K562 treated with DMSO at 1 percent for 4 hours (cell line): ENCODE results near the gene RAB3D. TPM values are rescaled to one million over a fixed set of nuclear protein-coding genes. Genes with fewer than 3 reads are reported as not detected.

Experiments
- total RNA-seq: library from RNA; unstranded; fragments of 300-600 nt; gene quantifications from 2 replicates; pipeline ENCODE4 v1.2.3, GENCODE V29; 2022; ENCODE audit not compliant: insufficient read depth

The RAB3D gene, protein sequence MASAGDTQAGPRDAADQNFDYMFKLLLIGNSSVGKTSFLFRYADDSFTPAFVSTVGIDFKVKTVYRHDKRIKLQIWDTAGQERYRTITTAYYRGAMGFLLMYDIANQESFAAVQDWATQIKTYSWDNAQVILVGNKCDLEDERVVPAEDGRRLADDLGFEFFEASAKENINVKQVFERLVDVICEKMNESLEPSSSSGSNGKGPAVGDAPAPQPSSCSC
- total RNA-seq: 1.4 and 3.0 TPM in 2 replicates

DNA sequence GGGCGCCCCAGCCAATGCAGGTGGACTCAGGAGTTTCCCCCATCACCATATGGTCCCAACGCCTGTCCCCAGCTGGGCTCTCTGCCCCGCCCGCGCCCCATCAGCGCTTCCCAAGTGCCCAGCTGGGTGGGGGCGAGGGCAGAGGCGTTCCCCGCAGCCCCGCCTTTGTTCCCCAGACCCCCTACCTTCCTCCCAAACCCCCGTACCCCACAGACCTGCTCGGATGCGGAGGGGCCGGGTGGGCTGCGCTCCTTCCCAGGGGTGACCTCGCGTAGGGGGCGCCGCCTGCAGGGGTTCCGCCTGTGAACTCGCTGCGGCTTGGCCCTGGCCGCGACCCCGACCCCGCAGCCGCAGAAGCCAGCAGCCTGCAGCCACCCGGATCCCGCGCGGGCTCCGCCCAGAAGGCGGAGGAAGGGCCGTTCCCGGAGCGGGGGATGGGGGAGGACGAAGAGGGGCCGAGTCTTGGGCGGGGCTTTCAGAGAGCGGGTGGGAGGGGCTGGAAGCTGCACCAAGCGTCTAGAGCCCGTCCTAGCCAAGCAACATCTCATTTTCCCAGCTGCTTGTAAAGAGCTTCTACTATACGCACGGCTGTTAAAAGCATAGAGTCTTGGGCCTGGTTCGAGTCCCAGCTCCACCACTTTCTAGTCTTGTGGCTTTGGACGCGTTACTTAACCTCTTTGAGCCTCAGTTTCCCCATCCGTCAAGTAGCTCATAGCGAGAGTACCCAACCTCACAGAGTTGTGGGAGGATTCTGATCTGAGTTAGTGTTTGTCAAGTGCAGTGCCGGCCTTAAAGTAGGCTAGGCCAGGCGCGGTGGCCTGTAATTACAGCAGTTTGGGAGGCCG is at the start of gene RAB3D:
Gene RAB3D (minus strand): TSS at position 404 of the 845 bp plus-strand sequence. CDS start 2,258 bp downstream, outside the sequence.

DNA sequence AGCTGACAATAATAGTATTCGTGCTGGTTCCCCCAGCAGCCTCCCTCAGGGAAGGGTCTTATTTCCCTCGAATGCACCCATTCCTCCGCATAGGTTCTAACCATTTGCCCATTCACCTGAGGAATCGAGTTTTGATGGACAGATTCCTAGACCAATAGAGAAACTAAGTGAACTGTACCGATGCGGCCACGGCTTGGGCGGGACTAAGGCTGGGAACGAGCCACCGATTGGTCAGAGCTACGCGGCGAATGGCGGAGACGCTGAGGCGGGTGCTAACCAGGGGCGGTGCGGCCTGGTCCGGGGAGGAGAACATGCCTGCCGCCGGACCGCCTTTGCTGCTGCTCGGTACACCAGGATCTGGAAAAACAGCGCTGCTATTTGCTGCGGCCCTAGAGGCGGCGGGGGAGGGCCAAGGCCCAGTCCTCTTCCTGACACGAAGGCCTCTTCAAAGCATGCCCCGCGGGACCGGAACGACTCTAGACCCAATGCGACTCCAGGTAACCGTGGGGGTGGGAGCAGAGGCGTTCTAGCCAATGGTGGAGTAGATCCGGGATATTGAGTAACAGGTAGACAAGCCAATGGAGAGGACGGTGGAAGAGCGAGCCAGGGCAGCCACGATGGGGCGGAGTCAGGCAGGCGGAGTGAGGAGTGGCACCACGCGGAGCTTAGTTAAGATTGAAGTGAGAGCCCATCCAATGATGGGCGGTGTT is 35.1 kb upstream of the RAB3D start, which contains the start of gene SWSAP1:
Gene SWSAP1 (plus strand): TSS at position 234 of the 710 bp plus-strand sequence. CDS start 15 bp downstream, at position 249.

DNA sequence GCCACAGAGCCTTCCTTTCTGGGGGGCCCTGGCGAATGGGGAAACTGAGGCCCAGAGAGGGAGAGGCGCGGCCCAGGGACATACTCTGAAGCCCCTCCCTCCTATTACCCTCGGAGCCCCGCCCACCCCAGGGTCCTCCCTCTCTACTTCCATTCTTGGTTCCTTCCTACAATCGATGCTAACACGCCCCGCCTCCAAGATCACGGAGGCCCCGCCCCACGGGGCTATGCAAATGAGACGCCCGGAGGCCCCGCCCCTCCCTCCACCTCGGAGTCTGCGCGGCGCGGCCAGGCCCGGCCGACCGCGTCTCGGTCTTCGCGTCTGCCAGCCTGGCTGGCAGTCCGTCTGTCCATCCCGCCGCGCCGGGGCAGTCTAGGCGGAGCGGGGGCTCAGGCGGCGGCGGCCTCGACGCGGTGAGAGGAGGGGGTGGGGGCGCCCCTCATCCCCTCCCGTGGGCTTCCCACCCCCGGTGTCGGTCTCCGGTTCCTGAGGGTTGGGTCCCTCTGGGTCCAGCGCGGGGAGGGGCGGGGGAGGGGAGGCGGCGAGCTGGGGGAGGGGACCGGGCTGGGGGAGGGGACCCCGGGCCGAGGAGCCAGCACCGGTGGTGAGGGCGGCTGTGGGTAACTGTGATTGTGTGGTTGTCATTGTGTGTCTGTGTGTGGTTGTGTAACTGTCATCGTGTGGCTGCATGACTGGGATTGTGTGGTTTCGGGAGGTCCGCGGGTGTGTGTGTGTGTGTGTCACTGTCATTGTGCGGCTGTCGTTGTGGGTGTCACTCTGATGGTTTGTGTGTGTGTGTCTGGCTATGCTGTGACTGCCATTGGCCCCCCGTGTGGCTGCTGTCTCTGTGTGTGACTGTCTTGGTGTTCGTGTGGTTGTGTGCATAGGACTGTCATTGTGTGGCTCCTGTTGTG is 16.0 kb upstream of the RAB3D start, which contains the start of gene PLPPR2:
Gene PLPPR2 (plus strand): TSS at position 273 of the 914 bp plus-strand sequence. CDS start 2,242 bp downstream, outside the sequence.

DNA sequence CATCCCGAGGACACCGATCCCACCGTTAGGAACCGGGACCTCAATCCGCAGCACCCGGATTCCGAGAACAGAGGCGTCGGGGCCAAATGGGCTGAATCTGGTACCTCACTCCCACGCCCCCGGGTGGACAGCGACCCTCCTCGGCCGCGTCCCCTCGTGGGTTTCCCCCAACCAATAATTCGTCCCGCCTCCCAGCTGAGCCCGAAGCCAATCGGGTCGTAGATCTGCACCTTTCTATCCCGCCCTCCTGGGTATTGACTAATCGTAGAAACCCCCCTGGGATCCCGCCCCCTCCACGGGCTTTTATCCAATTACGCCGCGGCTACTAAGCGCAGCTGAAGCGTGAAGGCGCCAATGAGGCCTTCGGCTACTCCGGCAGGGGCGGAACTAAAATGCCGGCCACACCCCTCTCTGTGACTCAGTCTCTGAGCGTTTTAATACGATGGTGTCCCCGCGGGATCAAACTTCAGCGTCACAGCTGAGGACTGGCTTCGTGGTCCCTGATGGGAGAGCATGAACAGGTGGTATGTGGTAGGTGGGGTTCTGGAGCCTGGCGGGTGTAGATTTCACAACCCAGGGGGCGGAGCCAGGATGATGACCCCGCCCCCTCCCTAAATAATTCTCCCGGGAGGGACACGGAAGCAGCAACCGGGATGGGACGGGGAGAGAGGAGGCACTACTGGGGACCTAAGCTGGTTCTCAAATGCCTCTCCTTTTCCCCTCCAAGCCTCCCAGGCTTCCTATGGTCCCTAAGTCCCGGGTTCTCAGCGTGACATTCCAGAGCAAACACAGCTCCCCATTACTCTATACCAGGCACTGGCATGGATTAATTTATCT is 6.9 kb upstream of the RAB3D start, which contains the start of the genes CCDC159 and TMEM205:
Gene CCDC159 (plus strand): TSS at position 416 of the 837 bp plus-strand sequence. CDS start 88 bp downstream, at position 504.
Gene TMEM205 (minus strand): TSS at position 165 of the 837 bp plus-strand sequence. CDS start 649 bp downstream, outside the sequence.

DNA sequence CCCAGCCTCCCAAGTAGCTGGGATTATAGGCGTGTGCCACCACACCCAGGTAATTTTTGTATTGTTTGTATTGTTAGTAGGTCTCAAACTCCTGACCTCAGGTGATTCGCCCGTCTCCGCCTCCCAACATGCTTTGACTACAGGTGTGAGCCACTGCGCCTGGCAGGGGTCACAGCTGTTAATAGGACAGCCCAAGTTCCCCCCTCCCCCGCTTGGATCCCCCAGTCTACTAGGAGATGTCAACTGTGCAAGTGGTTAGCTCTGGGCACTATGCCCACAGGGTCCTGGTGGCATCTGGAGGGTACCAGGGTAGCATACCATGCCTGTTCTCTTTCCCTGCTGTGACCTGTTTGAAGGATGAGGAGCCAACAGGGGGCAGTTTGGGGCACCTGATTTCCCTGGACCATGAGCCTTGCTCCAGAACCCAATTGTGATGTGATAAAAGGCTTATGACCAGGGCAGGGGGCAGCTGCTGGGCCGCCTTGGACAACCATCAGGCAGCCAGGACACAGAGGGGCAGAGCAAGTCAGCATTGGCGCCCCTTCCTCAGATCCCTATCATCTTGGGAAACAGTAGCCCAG is 43.7 kb downstream of the RAB3D start, which contains the start of gene TSPAN16:
Gene TSPAN16 (plus strand): TSS at position 496 of the 581 bp plus-strand sequence. CDS start 138 bp downstream, outside the sequence.

Other genes with a start within 250 kb of the RAB3D start
- gene SPC24, start 183.9 kb downstream of the RAB3D start, total RNA-seq: 14.9 and 16.9 TPM in 2 replicates
- 28.2 and 42.4 TPM in 2 replicates for gene KANK2, start 142.1 kb downstream of the RAB3D start, total RNA-seq
- gene ANGPTL8, start 100.0 kb downstream of the RAB3D start, total RNA-seq: not detected in 2 replicates
- 7.9 and 11.3 TPM in 2 replicates for gene DOCK6, start 77.1 kb downstream of the RAB3D start, total RNA-seq
- gene TSPAN16, start 43.5 kb downstream of the RAB3D start, total RNA-seq: not detected in 2 replicates
- gene TMEM205, start 6.6 kb upstream of the RAB3D start, total RNA-seq: 49.9 and 65.9 TPM in 2 replicates
- gene CCDC159, start 6.9 kb upstream of the RAB3D start, total RNA-seq: 5.7 and 8.9 TPM in 2 replicates
- gene PLPPR2, start 15.8 kb upstream of the RAB3D start, total RNA-seq: 25.5 and 33.4 TPM in 2 replicates
- 2.2 and 2.7 TPM in 2 replicates for gene SWSAP1, start 35.0 kb upstream of the RAB3D start, total RNA-seq
- gene EPOR, start 44.7 kb upstream of the RAB3D start, total RNA-seq: 7.4 and 8.7 TPM in 2 replicates
- 1.1 and 1.6 TPM in 2 replicates for gene RGL3, start 79.7 kb upstream of the RAB3D start, total RNA-seq
- not detected in 2 replicates for gene ODAD3, start 95.5 kb upstream of the RAB3D start, total RNA-seq
- gene PRKCSH, start 96.0 kb upstream of the RAB3D start, total RNA-seq: 335 and 345 TPM in 2 replicates
- gene ELAVL3, start 141.4 kb upstream of the RAB3D start, total RNA-seq: not detected in 2 replicates
- gene ZNF653, start 166.2 kb upstream of the RAB3D start, total RNA-seq: 8.6 and 10.1 TPM in 2 replicates
- gene ECSIT, start 189.5 kb upstream of the RAB3D start, total RNA-seq: 51.6 and 62.6 TPM in 2 replicates
- 8.6 and 11.5 TPM in 2 replicates for gene CNN1, start 199.2 kb upstream of the RAB3D start, total RNA-seq
- gene ELOF1, start 219.6 kb upstream of the RAB3D start, total RNA-seq: 119 and 127 TPM in 2 replicates
- gene ACP5, start 238.0 kb upstream of the RAB3D start, total RNA-seq: 117 and 159 TPM in 2 replicates